NCI-H69 (cell line): Measurements from ENCODE around the gene DOCK11.
A peak's percentile ranks its signal among the peaks of the same experiment; 100 is the strongest.
"Not testable (repeated sequence)": the region's sequence is repeated elsewhere in the genome, so short reads cannot be mapped to it uniquely, and the experiment has no call there.

Experiments used
- DNase-seq: peaks from one replicate; lab custom pipeline; 2025; lab: John Stamatoyannopoulos, UW

The DOCK11 gene

GRCh38 chrX:118698516-118699170, 203.0 kb downstream of the DOCK11 start:
- no peak for DNase-seq

- DNase-seq: no peak
Observed at GRCh38 chrX:118702741-118703140, 207.1 kb downstream of the DOCK11 start.

DNA sequence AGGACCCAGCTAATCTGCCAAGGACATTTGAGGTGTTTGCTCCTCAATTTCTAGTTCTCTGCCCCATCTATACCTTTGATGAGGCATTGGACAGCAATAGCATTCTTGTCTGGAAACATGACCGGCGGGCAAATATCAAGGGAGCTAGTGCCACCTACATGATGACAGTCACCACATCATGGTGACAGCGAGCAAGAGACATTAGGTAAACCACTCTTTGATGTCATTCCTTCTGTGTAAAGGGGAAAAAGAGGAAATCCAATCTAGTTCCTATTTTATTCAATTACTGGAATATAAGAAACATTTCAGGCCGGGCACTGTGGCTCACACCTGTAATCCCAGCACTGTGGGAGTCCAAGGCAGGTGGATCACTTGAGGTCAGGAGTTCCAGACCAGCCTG, 211.1 kb downstream of the DOCK11 start:
- no peak for DNase-seq

- no peak for DNase-seq
Observed at GRCh38 chrX:118714521-118714920, 218.9 kb downstream of the DOCK11 start.

- DNase-seq: not testable (repeated sequence)
Observed at GRCh38 chrX:118715917-118716316, 220.3 kb downstream of the DOCK11 start.

GRCh38 chrX:118716833-118717232, 221.2 kb downstream of the DOCK11 start:
- not testable (repeated sequence) for DNase-seq

DNA sequence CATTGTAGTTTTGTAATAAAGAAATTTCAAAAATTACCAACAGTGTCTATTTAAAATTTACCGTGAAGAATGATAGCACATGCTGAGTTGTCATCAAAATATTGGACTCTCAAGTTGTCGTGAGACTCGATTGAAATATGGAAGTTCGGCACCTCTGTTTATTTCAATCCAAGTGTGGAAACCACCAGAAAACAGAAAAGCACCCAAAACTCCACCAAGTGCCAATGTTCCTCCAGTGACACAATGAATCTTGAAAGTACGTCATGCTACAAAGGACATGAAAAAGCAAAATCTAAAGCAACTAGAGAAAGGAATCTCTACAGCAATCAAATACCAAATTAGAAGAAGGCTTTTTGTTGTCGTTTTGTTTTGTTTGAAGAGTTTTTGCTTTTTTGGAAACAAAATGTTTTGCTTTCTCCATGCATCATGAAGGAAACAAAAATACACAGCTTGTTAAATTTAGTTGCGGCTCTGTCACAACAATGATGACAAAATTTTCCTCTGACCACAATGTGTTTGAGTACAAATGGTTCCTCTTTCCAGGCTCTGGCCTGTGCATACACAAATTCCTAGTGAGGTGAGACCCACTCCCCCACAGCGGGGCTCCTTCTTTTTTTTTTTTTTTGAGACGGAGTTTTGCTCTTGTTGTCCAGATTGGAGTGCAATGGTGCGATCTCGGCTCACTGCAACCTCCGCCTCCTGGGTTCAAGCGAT, 222.2 kb downstream of the DOCK11 start:
- no peak for DNase-seq

DNA sequence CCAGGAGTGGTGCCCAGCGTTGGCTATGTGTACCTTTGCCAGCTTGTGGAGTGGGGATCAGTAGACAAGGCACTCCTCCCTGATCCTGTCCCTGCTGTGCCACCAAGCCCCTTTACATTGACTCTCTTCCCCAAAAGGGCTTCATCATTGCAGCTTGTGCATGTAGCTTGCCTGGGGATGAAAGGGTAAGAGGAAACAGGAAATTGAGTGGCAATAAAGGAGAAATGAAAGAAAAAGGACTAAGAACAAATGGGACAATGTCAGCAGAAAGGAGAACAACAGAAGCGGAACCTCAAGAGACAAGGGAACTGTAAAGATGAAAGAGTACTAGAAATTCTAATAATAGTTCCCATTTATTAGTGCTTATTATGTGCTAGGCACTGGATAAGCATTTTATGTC, 223.1 kb downstream of the DOCK11 start:
- no peak for DNase-seq

DNA sequence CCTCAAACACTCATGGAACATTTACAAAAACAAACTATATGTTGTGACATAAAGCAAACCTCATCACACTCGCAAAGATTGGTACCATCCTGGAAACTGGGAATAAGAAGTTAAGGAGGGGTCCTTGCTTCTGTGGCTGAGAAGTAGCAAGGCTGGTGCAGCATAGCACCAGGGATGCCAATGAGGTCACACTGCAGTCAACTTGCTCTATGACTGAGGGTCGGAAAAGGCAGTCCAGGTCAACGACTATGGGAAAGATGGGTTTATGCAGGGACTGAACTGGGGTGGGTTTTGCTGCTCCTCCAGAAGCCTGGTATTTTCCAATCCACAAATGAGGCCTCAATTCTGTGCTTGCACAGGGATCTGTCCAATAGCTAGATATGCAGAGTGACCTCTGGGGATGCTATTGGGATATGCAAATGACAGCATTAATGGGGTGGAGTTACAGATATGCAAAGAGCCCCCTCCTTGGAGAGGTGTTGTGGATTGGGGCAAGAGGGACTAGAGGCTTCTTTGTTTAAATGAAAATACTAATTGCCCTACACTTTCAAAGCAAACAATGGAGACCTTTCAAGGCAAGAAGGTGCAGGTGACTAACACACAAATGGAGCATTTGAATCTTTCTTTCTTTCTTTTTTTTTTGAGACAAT, 224.6 kb downstream of the DOCK11 start:
- DNase-seq: peak; percentile 8

- DNase-seq: peak; percentile 27
Observed at GRCh38 chrX:118723376-118723775, 227.8 kb downstream of the DOCK11 start.

DNA sequence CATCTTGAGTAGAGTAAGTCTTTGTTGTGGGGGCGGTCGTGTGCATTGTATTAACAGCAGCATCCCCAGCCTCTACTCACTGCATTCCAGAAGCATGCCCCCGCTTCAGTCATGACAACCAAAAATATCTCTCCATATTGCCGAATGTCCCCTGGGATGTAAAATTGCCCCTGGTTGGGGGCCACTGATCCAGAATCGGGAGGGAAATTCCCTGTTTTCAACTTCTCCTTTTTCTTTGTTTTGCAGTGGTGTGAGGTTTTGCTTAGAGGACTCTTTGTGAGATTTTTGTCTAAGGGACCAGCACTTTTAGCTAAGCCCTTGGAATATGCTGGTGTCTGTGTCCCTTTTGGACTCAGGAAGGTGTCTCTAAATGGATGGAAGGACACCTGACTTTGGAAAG, 228.8 kb downstream of the DOCK11 start:
- DNase-seq: no peak

DNA sequence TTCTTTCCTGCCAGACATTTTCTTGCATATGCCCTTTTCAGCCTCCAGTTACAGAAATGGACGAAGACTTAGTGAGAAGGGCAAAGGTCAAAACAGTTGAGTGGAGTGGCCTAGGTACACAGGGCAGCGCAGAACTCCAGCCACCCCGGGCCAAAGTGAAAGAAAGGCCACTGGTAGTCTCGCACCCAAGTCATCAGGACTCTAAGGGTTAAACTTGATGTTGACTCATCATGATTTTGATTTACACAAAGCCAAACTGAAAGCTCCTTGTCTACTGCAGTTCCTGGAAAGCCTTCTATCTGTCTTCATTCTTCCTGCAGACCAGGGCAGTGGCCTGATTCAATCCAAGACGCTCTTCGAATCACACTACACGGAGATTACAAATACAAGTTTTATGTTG, 229.2 kb downstream of the DOCK11 start:
- DNase-seq: peak; percentile 3

DNA sequence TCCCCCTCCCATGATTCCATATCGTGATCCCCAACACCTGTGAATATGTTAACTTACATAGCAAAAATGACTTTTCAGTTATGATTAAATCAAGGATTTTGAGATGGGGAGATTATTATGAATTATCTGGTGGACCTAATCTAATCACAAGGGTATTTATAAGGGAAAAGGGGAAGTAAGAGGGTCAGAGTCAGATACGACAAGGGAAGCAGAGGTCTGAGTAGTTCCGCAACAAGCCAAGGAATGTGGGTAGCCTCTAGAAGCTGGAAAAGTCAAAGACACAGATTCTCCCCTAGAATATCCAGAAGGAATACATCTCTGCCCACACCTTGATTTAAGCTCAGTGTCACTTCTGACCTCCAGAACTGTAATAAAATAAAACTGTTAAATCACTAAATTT, 230.8 kb downstream of the DOCK11 start:
- DNase-seq: no peak

GRCh38 chrX:118726887-118727685, 231.5 kb downstream of the DOCK11 start, which contains the start of gene IL13RA1:
IL13RA1 (plus strand) TSS chrX:118727606; CDS start chrX:118727639, 33 bp downstream.
- DNase-seq: peak; percentile 96

GRCh38 chrX:118727686-118728339, 232.2 kb downstream of the DOCK11 start:
- peak; percentile 49 for DNase-seq

DNA sequence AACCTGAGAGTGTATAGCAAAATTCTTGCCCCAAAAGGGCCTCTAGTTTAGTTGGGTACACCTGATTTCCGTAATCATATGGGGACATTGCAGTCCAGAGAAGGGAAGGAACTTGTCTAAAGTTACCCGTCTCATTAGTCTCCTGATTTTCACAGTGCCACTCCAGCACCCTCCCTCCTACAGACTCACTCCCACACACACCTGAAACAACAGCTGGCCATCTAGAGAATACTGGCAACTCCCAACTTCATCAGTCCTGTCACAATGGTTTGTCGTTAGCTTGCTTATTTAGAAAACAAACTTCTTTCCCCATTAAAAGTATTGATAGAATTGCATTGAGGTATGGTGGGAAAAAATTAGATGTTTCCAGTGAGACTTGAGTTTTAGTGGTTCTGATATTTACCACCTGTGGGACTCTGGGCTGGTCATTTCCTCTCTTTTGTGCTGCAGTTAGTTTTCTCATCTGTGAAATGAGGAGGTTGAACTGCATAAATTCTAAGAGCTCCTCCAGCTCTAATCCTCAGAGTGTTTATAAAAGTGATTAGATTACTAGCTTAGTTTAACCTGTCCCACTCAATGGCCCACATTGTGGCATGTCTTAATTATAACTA, 233.5 kb downstream of the DOCK11 start:
- peak; percentile 41 for DNase-seq

GRCh38 chrX:118730500-118731247, 235.1 kb downstream of the DOCK11 start:
- peak; percentile 17 for DNase-seq

DNA sequence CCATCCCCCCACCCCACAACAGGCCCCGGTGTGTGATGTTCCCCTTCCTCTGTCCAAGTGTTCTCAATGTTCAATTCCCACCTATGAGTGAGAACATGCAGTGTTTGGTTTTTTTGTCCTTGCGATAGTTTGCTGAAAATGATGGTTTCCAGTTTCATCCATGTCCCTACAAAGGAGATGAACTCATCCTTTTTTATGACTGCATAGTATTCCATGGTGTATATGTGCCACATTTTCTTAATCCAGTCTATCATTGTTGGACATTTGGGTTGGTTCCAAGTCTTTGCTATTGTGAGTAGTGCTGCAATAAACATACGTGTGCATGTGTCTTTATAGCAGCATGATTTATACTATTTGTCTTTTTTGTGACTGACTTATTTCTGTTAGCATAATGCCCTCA, 236.9 kb downstream of the DOCK11 start:
- DNase-seq: not testable (repeated sequence)

GRCh38 chrX:118734909-118735308, 239.3 kb downstream of the DOCK11 start:
- DNase-seq: no peak
